ENCODE data around the gene MARCO. TPM values are rescaled to one million over a fixed set of nuclear protein-coding genes. Genes with fewer than 3 reads are reported as not detected.

The MARCO gene
- total RNA-seq, 1 experiment from 2014 or later = not detected

GRCh38 chr2:118940486-118941120 is 1.4 kb upstream of the MARCO start:
- Histone ChIP-seq H3K23ac (ENCODE audit: insufficient read length, low read depth, low read length) (no peak overlapping the region), H3K4me1 (ENCODE audit: insufficient read depth, low read length) (no peaks in the 10 kb centered on the region; the same call in 1 of the 2 replicates), H3K56ac (ENCODE audit: insufficient read length, low read depth, low read length) (no peak overlapping the region), H3K79me2 (ENCODE audit: insufficient read depth, low read length) (no peaks in the 10 kb centered on the region), H3T11ph (ENCODE audit: low read length) (no peak overlapping the region), H4K5ac (ENCODE audit: insufficient read length, low read depth, low read length) (no peak overlapping the region), H4K91ac (ENCODE audit: insufficient read length, low read depth, low read length) (no peak overlapping the region), H3K4ac (ENCODE audit: low read depth, low read length) (no peak overlapping the region), H2AK5ac (ENCODE audit: insufficient read length, low read length) (no peak overlapping the region), H2BK12ac (ENCODE audit: insufficient read length, low read depth, low read length) (no peak overlapping the region), H3K18ac (ENCODE audit: insufficient read length, low read depth, low read length) (no peak overlapping the region), H2BK120ac (ENCODE audit: low read depth, low read length, poor library complexity, severe bottlenecking) (no peak overlapping the region), H3K9me3 (ENCODE audit: control insufficient read depth, low read depth, low read length) (no peaks in the 10 kb centered on the region), H2BK15ac (ENCODE audit: low read depth, low read length) (no peak overlapping the region), H3K27me3 (ENCODE audit: insufficient read depth, low read length) (no peaks in the 10 kb centered on the region), H3K23me2 (ENCODE audit: insufficient read length, low read depth, low read length, poor library complexity, severe bottlenecking) (no peaks in the 10 kb centered on the region), H2BK20ac (ENCODE audit: low read depth, low read length, poor library complexity, severe bottlenecking) (no peak overlapping the region), H2AFZ (ENCODE audit: low read length) (no peak overlapping the region), H4K20me1 (ENCODE audit: control insufficient read depth, insufficient read depth, insufficient read length) (no peaks in the 10 kb centered on the region), H3K79me1 (ENCODE audit: insufficient read depth, low read depth, low read length, poor library complexity, severe bottlenecking) (no peaks in the 10 kb centered on the region), H2BK5ac (ENCODE audit: insufficient read length, low read length) (no peak overlapping the region), H3K4me2 (ENCODE audit: insufficient read depth, insufficient read length, low read length) (no peak overlapping the region), H3K14ac (ENCODE audit: insufficient read depth, low read length) (no peak overlapping the region), H3K9ac (ENCODE audit: extremely low read depth, insufficient read length, low read length) (no peak overlapping the region), H3K27ac (ENCODE audit: insufficient read length, low read depth, low read length) (no peak overlapping the region), H4K8ac (replicated peaks; ENCODE audit: insufficient read length, low read depth, low read length) (no peak overlapping the region)
- H3K36me3 Mint-ChIP-seq (ENCODE audit: insufficient read depth in 1 of 3, low read depth in 3 of 3) = no peaks in the 10 kb centered on the region
- no peak overlapping the region for H3K27ac Mint-ChIP-seq
- no peaks in the 10 kb centered on the region for H3K4me1 Mint-ChIP-seq
- DNase-seq = no peak
- no peaks in the 10 kb centered on the region for H3K9me3 Mint-ChIP-seq
- WGBS (ENCODE audit: extremely low coverage, insufficient read length, low lambda C conversion rate) = no CpG with 5 or more reads among the region's 9 CpGs
- TF ChIP-seq, protein P1, sequence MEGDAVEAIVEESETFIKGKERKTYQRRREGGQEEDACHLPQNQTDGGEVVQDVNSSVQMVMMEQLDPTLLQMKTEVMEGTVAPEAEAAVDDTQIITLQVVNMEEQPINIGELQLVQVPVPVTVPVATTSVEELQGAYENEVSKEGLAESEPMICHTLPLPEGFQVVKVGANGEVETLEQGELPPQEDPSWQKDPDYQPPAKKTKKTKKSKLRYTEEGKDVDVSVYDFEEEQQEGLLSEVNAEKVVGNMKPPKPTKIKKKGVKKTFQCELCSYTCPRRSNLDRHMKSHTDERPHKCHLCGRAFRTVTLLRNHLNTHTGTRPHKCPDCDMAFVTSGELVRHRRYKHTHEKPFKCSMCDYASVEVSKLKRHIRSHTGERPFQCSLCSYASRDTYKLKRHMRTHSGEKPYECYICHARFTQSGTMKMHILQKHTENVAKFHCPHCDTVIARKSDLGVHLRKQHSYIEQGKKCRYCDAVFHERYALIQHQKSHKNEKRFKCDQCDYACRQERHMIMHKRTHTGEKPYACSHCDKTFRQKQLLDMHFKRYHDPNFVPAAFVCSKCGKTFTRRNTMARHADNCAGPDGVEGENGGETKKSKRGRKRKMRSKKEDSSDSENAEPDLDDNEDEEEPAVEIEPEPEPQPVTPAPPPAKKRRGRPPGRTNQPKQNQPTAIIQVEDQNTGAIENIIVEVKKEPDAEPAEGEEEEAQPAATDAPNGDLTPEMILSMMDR (conservative IDR thresholded peaks at IDR 0.05) = no peak
- peaks cover 4% of the 10 kb centered on the region; the same call in 1 of the 2 replicates for H3K27me3 Mint-ChIP-seq (ENCODE audit: low read depth)
- H3K4me3 Mint-ChIP-seq = no peak overlapping the region
